GM18511 (cell line): Measurements from ENCODE around the gene KIRREL3.

Experiments
- ATAC-seq: cut with Tn5 transposase; IDR thresholded peaks from one replicate; pipeline ENCODE4 v1.9.1; 2021; ENCODE audit warnings: mild to moderate bottlenecking, moderate library complexity; ENCODE audit not compliant: unreplicated experiment

The KIRREL3 gene

DNA sequence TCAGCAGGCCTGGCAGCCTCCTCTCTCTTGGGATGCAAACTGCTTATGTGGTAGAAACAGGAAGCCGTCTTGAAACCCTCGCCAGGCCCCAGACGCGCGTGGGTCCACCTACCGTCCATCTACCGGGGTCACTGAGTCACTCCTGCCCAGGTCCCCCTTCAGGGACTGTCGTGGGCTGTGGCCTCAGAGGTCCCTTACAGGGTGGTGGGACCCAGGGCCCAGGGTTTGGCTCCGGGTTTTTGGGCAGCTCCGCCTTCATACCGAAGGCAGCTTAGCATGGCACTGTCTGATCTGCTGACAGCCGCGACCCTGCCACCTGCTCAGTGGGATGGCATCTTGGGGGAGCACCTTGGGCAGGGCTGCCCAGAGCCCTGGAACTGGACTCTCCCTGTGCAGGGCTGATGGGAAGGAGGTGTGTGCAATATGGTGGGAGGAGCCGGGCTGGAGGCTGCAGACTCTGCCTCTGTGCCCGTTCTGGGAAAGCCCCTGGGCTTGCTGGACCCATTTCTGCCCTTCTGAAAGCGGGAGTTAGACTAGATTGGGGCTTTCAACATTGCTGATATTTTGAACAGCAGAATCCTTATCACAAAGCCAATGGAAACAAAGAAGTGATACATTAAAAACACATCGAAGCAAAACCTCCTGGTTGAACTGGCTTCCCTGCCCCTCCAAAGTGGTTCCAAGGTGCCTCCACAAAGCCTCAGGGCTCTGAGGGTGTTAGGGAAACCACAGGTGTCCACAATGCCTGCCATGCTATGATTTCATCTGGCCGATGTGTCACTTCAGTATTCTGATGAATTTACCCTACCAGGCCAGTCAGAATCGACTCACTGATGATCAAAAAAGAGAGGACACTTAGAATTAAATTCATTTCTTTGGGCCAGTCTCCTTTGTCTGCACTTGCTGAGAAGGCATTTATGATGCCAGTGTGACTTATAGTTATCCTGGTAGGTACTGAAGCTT is 316.5 kb downstream of the KIRREL3 start:
- no peak for ATAC-seq

DNA sequence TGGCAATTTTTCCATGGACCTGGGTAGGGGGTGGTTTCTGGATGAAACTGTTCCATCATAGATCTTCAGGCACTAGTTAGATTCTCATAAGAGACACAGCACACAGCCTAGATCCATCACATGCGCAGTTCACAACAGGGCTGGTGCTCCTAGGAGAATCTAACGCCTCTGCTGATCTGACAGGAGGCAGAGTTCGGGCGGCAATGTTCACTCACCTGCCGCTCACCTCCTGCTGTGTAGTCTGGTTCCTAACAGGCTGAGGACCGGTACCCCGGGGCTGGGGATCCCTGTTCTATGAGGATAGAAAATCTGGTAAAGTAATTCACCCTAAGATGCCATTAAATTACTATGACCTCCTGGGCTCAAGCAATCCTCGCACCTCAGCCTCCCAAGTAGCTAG is 318.0 kb downstream of the KIRREL3 start:
- no peak for ATAC-seq

- ATAC-seq, result no peak
Measured at GRCh38 chr11:126680700-126681099, 319.9 kb downstream of the KIRREL3 start.

- no peak for ATAC-seq
Measured at GRCh38 chr11:126680131-126680530, 320.4 kb downstream of the KIRREL3 start.

GRCh38 chr11:126679033-126679432 is 321.5 kb downstream of the KIRREL3 start:
- no peak for ATAC-seq

GRCh38 chr11:126676536-126676935 is 324.0 kb downstream of the KIRREL3 start:
- no peak for ATAC-seq

GRCh38 chr11:126673319-126673718 is 327.3 kb downstream of the KIRREL3 start:
- no peak for ATAC-seq

DNA sequence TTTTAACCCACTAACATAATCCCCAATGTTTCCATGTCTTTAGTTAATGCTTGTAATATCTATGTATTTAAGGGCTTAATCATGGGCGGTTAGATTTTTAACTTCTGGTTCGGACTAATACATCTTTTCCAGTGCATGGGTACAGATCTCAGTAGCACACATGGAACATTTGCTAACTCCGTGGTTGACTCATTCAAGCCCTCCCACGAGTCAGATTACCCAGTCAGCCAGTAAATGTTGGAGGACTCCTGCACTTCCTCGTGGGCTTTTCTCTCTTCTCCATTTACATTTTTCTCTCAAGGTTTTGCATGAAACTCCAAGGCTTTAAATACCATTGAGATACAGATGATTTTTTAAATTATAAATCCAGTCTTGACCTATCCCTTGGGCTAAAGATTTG is 331.2 kb downstream of the KIRREL3 start:
- ATAC-seq, result no peak

- ATAC-seq, result no peak
Measured at GRCh38 chr11:126664643-126665042, 335.9 kb downstream of the KIRREL3 start.

DNA sequence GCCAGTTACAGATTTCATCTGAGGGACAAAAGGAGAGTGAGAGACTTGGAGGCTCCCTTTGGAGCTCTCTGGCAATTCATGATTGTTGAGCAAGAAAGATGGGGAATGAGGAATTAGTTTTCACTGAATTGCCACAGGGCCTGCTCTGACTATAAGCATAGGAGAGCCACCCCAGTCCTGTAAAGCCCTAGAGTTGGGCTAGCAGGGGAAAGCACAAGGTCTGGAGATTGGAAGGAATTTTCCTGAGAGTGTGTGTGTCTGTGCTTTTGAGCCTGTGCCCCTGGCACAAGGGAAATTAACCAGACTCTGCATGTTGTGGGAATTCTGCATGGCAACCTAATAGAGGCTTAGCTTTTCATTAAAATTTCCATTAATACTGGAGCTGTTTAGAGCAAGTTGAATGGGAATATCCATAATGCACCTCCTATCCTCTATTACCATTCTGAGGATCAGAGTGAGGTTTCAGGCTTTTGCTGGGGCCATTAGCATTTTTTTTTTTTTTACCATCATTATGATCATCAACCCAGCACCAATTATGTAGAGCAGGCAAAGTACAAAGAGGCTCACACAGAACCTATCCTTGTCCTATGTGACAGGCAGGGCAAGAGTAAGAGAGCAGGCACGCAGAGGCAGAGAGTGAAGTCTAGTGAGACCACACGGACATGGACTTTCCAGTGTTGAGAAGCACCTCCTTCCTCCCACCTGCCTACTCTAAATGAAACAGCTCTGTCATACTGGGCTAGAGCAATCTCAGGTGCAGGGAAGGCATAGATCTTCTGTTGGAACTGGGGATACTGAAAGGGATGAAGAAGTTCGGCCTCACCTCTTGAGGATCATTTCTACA is 336.6 kb downstream of the KIRREL3 start:
- ATAC-seq, result no peak

GRCh38 chr11:126662035-126662790 is 338.4 kb downstream of the KIRREL3 start:
- ATAC-seq, result no peak

DNA sequence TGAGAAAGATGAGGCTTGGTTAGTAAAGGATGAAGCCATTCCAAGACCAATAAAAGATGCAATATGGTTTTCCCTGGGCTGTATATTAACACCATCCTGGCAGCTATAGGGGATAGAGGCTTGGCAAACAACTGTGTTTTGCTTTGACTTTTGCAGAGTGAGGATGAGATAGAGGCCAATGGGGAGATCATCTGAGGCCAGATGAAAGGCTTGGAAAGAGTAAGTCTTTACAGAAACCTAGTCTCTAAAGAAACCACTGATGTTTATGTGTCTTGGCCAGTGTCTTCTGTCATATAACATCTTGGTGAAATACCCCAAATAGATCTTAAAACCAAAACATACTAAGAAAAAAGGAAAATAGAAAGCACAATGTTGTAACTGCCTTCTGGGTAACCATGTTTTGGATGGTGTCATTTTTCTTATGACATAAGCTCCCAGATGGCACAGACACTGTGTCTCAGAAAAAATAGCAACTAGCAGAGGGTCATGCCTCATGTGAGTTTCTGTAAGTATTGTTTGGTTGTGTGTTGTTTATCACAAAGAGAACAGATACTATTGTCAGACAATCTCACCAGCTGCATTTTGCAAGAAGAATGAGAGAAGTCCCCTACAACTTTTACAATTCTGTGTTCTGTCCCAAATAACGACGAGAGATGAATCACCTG is 339.7 kb downstream of the KIRREL3 start:
- no peak for ATAC-seq

DNA sequence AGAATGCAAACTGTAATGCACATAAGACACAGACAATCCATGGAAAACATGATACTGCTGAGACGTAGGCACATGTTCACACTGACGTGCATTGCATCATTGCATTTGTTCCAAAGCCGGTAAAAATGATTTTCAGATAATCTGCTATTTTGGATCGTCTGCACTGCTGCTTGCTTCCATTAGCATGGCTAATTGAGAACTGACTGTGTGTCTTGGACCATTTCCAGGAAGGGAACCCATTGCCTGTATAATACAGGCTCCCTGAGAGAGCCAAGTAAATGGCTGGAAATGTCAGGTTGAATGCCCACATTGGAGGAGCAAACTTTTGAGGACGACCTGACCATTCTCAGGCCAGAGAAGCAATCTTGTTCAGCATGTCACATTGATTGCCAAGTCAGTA is 340.2 kb downstream of the KIRREL3 start:
- ATAC-seq, result no peak

DNA sequence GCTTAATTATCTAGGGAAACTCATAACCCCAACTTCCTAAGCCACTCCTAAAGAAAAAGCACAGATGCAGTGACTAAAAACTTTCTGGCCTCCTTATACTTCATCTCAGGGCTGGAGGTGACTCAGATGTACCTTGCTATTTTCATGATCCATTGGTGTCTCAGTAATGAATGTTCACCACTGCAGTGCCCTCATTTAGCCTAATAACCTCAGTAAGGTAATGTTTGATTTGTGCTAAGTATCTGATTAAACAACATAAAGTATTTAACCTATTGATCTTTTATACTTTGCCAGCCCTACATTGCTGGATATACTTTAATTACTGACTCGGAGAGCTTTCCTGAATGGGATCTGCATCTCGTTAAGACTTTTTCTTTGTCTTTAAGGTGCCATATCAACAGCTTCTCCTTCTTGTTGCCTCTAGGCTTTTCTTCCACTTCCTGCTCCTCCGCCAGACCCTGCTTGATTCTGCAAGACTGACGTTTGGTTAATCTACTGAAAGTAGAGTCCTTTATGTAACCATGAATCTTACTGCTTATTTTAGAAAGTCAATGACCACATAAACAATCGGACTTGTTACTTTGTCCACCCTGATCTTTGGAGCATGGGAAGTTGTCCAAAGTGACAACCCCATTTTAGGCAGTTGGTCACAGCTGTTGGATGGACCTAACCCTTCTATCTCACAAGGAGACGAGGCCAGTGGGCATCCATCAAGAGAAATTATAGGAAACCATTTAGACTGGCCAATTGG is 342.1 kb downstream of the KIRREL3 start:
- ATAC-seq, result no peak

DNA sequence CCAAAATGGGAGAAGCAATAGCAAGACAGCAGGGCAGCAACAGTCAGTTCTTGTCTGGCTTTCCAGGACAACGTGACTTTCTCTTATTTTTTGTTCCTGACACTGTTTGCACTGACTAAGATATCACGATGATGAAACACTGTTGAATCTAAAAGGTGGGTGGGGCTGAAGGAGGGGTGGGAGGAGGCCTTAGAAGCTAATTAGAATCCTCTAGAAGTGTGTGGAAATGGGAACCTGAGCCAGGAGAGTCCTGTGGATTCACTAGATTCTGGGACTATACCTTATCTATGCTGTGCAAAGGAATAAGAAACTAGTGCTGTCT is 344.8 kb downstream of the KIRREL3 start:
- ATAC-seq, result no peak

DNA sequence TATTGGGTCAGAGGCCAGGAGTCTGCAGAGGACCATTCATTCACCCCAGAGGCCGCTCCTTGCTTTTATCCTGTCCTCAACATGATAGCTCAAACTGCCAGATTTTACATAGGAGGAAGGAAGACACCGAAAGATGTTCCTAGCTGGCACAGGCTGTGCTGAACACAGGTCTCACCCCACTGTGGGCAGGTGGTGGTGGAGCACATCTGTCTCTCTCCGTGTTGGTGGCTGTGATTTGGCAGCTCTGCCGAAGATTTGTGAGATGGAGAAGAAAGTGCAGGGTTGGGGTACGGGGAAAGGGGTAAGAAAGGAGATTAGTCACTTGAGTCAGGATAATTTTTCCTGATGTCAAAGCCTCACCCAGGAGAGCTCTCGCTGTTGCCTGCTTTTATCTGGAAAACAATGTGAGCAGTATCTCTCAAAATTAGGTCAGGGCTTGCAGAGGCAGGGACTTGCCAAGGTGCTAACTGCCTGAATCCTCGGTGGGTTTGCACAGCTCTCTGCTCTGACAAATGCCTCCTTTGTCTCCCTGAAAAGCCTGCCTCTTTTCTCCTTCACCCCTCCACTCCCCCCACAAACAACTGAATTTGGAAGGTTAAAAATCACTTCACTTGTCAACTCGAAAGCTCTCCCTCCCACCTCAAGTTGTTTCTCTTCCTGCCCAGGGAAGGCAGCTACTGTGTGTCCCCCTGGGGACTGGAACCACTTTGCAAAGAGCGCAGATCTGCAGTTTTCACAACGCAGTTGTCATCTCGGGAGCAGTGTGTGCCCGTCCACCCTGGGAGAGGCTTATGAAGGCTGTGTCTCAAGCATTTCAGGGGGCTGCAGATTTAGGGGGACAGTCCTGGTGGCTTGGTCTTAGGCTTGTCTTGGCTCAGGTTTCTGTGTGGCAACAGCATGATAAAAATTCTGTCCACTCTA is 345.4 kb downstream of the KIRREL3 start:
- ATAC-seq, result no peak

DNA sequence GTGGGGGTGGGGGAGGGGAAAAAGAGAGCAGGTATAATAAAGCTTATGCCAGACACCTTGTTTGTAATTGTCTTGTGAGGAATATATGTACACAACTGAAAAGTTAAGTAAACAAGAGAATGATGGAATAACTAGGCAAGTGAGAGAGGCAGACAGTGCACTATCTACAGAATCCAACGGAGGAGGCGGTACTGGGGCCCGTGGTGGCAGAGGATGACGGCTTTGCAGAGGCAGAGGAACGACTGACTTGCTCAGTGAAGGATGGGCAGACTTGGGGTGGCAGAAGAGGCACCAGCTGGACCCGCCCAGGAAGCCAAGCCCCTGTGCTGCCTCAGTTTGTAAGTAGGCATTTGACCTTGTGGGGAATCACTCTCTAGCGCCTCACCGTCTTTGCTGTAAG is 347.5 kb downstream of the KIRREL3 start:
- no peak for ATAC-seq

DNA sequence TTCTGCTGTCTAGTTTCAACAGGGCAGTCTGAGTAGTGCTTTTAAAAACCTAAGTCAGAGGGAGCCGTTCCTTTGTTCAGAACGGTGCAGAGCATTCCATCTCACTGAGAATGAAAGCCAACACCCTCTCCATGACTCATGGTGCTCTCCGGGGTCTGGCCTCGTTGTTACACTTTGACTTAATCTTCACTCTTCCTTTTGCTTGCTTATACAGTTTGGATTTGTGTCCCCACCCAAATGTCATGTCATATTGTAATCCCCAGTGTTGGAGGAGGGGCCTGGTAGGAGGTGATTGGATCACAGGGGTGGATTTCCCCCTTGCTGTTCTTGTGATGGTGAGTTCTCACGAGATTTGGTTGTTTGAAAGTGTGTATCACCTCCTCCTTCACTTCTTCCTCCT is 352.8 kb downstream of the KIRREL3 start:
- no peak for ATAC-seq
